H9 (cell line): ENCODE measurements around the gene TSPYL1. TPM values are rescaled to one million over a fixed set of nuclear protein-coding genes. Genes with fewer than 3 reads are reported as not detected.

Experiments
- DNase-seq: peaks from one replicate; pipeline ENCODE4 v3.0.0-alpha.2; 2017
- H2AFZ ChIP-seq: one replicate; pipeline ENCODE4 v1.6.1; 2013; ENCODE audit warnings: mild to moderate bottlenecking, low read length, control low read depth, moderate library complexity
- H2AK5ac ChIP-seq: 2 replicates; pipeline ENCODE4 v1.6.1; 2013; ENCODE audit warnings: low read length, control low read depth, mixed read lengths; ENCODE audit not compliant: insufficient read length
- H2BK120ac ChIP-seq: one replicate; pipeline ENCODE4 v1.6.1; 2013; ENCODE audit warnings: low read depth, mild to moderate bottlenecking, low read length, control low read depth, inconsistent platforms; ENCODE audit not compliant: poor library complexity, severe bottlenecking
- H2BK12ac ChIP-seq: 2 replicates; pipeline ENCODE4 v1.6.1; 2013; ENCODE audit warnings: low read length, control low read depth, mixed read lengths, low read depth; ENCODE audit not compliant: insufficient read length
- H2BK15ac ChIP-seq: 2 replicates; pipeline ENCODE4 v1.6.1; 2013; ENCODE audit warnings: low read depth, low read length, control low read depth
- H2BK20ac ChIP-seq: one replicate; pipeline ENCODE4 v1.6.1; 2013; ENCODE audit warnings: low read depth, mild to moderate bottlenecking, low read length, control low read depth, inconsistent platforms; ENCODE audit not compliant: poor library complexity, severe bottlenecking
- H2BK5ac ChIP-seq: 2 replicates; pipeline ENCODE4 v1.6.1; 2013; ENCODE audit warnings: low read length, control low read depth, mixed read lengths; ENCODE audit not compliant: insufficient read length
- H3K14ac ChIP-seq: 2 replicates; pipeline ENCODE4 v1.6.1; 2013; ENCODE audit warnings: low read length, control low read depth; ENCODE audit not compliant: insufficient read depth
- H3K18ac ChIP-seq: 2 replicates; pipeline ENCODE4 v1.6.1; 2013; ENCODE audit warnings: low read depth, mild to moderate bottlenecking, mixed read lengths, low read length, control low read depth; ENCODE audit not compliant: insufficient read length
- H3K23ac ChIP-seq: 2 replicates; pipeline ENCODE4 v1.6.1; 2013; ENCODE audit warnings: low read length, control low read depth, mixed read lengths, low read depth; ENCODE audit not compliant: insufficient read length
- H3K23me2 ChIP-seq: 2 replicates; pipeline ENCODE4 v1.6.1; 2013; ENCODE audit warnings: low read depth, mild to moderate bottlenecking, mixed read lengths, low read length, control low read depth; ENCODE audit not compliant: insufficient read length, poor library complexity, severe bottlenecking
- H3K27ac ChIP-seq: 2 replicates; pipeline ENCODE4 v1.5.1; 2013; ENCODE audit warnings: low read length, control low read depth, mixed read lengths, low read depth; ENCODE audit not compliant: insufficient read length
- H3K27me3 ChIP-seq: 2 replicates; pipeline ENCODE4 v1.6.1; 2013; ENCODE audit warnings: low read length, control low read depth, inconsistent platforms; ENCODE audit not compliant: insufficient read depth
- H3K4ac ChIP-seq: 2 replicates; pipeline ENCODE4 v1.6.1; 2013; ENCODE audit warnings: low read depth, mild to moderate bottlenecking, control low read depth, inconsistent platforms, low read length, moderate library complexity
- H3K4me1 ChIP-seq: 2 replicates; pipeline ENCODE4 v1.6.1; 2013; ENCODE audit warnings: low read length, control low read depth, inconsistent platforms; ENCODE audit not compliant: insufficient read depth
- H3K4me2 ChIP-seq: 2 replicates; pipeline ENCODE4 v1.6.1; 2013; ENCODE audit warnings: low read length, control low read depth, mixed read lengths; ENCODE audit not compliant: insufficient read length, insufficient read depth
- H3K56ac ChIP-seq: 2 replicates; pipeline ENCODE4 v1.6.1; 2013; ENCODE audit warnings: low read depth, mild to moderate bottlenecking, mixed read lengths, low read length, control low read depth; ENCODE audit not compliant: insufficient read length
- H3K79me1 ChIP-seq: 2 replicates; pipeline ENCODE4 v1.6.1; 2013; ENCODE audit warnings: low read depth, mild to moderate bottlenecking, moderate library complexity, low read length, control low read depth, inconsistent platforms; ENCODE audit not compliant: insufficient read depth, poor library complexity, severe bottlenecking
- H3K79me2 ChIP-seq: 2 replicates; pipeline ENCODE4 v1.6.1; 2013; ENCODE audit warnings: low read length, control low read depth, inconsistent platforms; ENCODE audit not compliant: insufficient read depth
- H3K9ac ChIP-seq: 2 replicates; pipeline ENCODE4 v1.6.1; 2013; ENCODE audit warnings: low read length, control low read depth, mixed read lengths; ENCODE audit not compliant: insufficient read length; ENCODE audit errors: extremely low read depth
- H3K9me3 ChIP-seq: one replicate; pipeline ENCODE4 v1.6.1; 2013; ENCODE audit warnings: low read depth, low read length, inconsistent platforms; ENCODE audit not compliant: control insufficient read depth
- H3T11ph ChIP-seq: one replicate; pipeline ENCODE4 v1.6.1; 2013; ENCODE audit warnings: mild to moderate bottlenecking, low read length, control low read depth, inconsistent platforms
- H4K20me1 ChIP-seq: one replicate; pipeline ENCODE4 v1.6.1; 2013; ENCODE audit not compliant: control insufficient read depth, insufficient read length, insufficient read depth
- H4K5ac ChIP-seq: 2 replicates; pipeline ENCODE4 v1.6.1; 2013; ENCODE audit warnings: low read depth, mild to moderate bottlenecking, mixed read lengths, low read length, control low read depth; ENCODE audit not compliant: insufficient read length
- H4K8ac ChIP-seq: replicated peaks from 2 replicates; pipeline ENCODE4 v1.6.1; 2013; ENCODE audit warnings: low read length, control low read depth, mixed read lengths, low read depth; ENCODE audit not compliant: insufficient read length
- H4K91ac ChIP-seq: 2 replicates; pipeline ENCODE4 v1.6.1; 2013; ENCODE audit warnings: low read depth, mild to moderate bottlenecking, moderate library complexity, mixed read lengths, low read length, control low read depth; ENCODE audit not compliant: insufficient read length
- H3K27ac Mint-ChIP-seq, 3 experiments: 2 replicates in 2 of 3; 3 replicates in 1 of 3; pipeline ENCODE4 v1.8.0; 2020 to 2021; ENCODE audit warnings: mixed read lengths in 3 of 3, mild to moderate bottlenecking in 1 of 3, moderate library complexity in 1 of 3
- H3K27me3 Mint-ChIP-seq: 2 replicates; pipeline ENCODE4 v1.8.0; 2021; ENCODE audit warnings: low read depth, mild to moderate bottlenecking, moderate library complexity, mixed read lengths
- H3K36me3 Mint-ChIP-seq, 3 experiments: 2 replicates in 2 of 3; 3 replicates in 1 of 3; pipeline ENCODE4 v1.8.0; 2020 to 2021; ENCODE audit warnings: low read depth in 3 of 3, mixed read lengths in 3 of 3; ENCODE audit not compliant: insufficient read depth in 1 of 3
- H3K4me1 Mint-ChIP-seq, 2 experiments: 2 replicates each; pipeline ENCODE4 v1.8.0; 2020; ENCODE audit warnings: mixed read lengths in 2 of 2
- H3K4me3 Mint-ChIP-seq, 2 experiments: 2 replicates in 1 of 2; 3 replicates in 1 of 2; pipeline ENCODE4 v1.8.0; 2020 to 2021; ENCODE audit warnings: mild to moderate bottlenecking in 2 of 2, mixed read lengths in 2 of 2, moderate library complexity in 1 of 2
- H3K9me3 Mint-ChIP-seq, 2 experiments: 2 replicates in 1 of 2; 3 replicates in 1 of 2; pipeline ENCODE4 v1.8.0; 2020; ENCODE audit warnings: mild to moderate bottlenecking in 2 of 2, mixed read lengths in 2 of 2, moderate library complexity in 1 of 2
- CTCF ChIP-seq: fragments of 200-600 bp; sonication (generic); conservative IDR thresholded peaks from 3 replicates; pipeline ENCODE4 v1.8.0; 2021; ENCODE audit warnings: antibody characterized with exemption, mild to moderate bottlenecking
- WGBS: extraction: QIAGEN DNeasy Blood & Tissue Kit; methylation state at CpG from one replicate; pipeline ENCODE4 v1.1.7; 2013; ENCODE audit warnings: missing lambda C conversion rate, low lambda C conversion rate, mixed read lengths; ENCODE audit not compliant: insufficient read length; ENCODE audit errors: extremely low coverage; 5-methylcytosine and 5-hydroxymethylcytosine counted together
- total RNA-seq: library from RNA; stranded (reverse); gene quantifications from 2 replicates; pipeline ENCODE4 v1.2.1, GENCODE V29; 2021

Gene TSPYL1
- total RNA-seq, 1 experiment from 2014 or later = 75.3 TPM

- Histone ChIP-seq H3K23ac (no peak overlapping the region), H4K8ac (no peak overlapping the region), H4K91ac (no peak overlapping the region), H2BK12ac (no peak overlapping the region), H2BK5ac (no peak overlapping the region), H2BK120ac (no peak overlapping the region), H2AFZ (no peak overlapping the region), H3K4me1 (peaks cover 5% of the 10 kb centered on the region; the same call in 1 of the 2 replicates), H3K9ac (no peak overlapping the region), H3K9me3 (no peaks in the 10 kb centered on the region), H3T11ph (no peak overlapping the region), H2BK15ac (no peak overlapping the region), H2BK20ac (no peak overlapping the region), H3K27me3 (no peaks in the 10 kb centered on the region), H2AK5ac (no peak overlapping the region), H3K23me2 (no peaks in the 10 kb centered on the region), H4K20me1 (no peaks in the 10 kb centered on the region), H3K27ac (no peak overlapping the region), H3K79me1 (no peaks in the 10 kb centered on the region), H4K5ac (no peak overlapping the region), H3K4ac (no peak overlapping the region), H3K4me2 (no peak overlapping the region), H3K79me2 (no peaks in the 10 kb centered on the region), H3K56ac (no peak overlapping the region), H3K14ac (no peak overlapping the region), H3K18ac (no peak overlapping the region)
- no peak for DNase-seq
- Mint-ChIP-seq H3K4me1 (peaks cover 25 to 26% of the 10 kb centered on the region in 2 experiments), H3K9me3 (no peaks in the 10 kb centered on the region; a peak in 1 of 5 replicates), H3K4me3 (no peak overlapping the region), H3K27ac (no peak overlapping the region), H3K36me3 (peaks cover 0 to 6% (median 1%) of the 10 kb centered on the region in 3 experiments; a peak in 3 of 7 replicates), H3K27me3 (no peaks in the 10 kb centered on the region)
- TF ChIP-seq CTCF = peak; percentile 95
- WGBS = no CpG with 5 or more reads among the region's 3 CpGs
Measured at GRCh38 chr6:116268589-116269293, 11.0 kb downstream of the TSPYL1 start.
